HG03139 (cell line): Measurements from ENCODE around the gene LAMTOR2.
"Not testable (repeated sequence)": the region's sequence is repeated elsewhere in the genome, so short reads cannot be mapped to it uniquely, and the experiment has no call there.

ENCODE experiments used
- ATAC-seq: cut with Tn5 transposase; IDR thresholded peaks from one replicate; pipeline ENCODE4 v1.9.1; 2021; ENCODE audit not compliant: unreplicated experiment

Gene LAMTOR2

DNA sequence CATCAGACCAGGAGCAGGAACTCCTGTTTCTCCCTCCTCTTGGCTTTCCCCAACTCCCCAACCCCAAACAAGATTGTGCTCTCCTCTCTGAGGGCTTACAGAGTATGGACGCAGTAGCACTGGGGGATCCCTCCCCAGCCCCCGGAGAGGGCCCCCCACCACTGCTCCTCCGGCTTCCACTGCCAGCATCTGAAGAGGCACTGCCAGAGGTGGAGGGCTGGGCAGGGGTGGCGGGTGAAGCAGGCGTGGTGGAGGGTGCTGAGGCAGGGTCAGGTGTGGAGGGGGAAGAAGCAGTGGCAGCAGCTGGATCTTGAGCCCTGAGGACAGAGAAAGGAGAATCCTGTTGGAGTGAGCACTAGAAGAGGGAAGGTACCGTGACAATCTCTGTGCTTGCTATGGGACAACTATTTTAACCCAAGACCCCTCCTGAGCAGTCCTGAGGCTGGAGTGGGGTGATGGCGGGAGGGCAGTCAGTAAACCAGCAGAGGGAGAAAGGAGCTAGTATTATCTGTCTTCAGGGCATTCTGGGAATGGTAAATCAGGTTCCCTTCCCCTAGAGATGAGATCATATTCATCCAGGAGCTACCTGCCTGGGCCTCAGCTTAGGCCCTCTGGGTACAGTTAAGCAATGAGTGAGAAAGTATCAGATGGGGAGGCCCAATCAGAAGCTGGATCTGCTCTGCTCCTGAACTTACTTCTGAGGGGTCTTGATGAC is 3.4 kb upstream of the LAMTOR2 start:
- no peak for ATAC-seq

DNA sequence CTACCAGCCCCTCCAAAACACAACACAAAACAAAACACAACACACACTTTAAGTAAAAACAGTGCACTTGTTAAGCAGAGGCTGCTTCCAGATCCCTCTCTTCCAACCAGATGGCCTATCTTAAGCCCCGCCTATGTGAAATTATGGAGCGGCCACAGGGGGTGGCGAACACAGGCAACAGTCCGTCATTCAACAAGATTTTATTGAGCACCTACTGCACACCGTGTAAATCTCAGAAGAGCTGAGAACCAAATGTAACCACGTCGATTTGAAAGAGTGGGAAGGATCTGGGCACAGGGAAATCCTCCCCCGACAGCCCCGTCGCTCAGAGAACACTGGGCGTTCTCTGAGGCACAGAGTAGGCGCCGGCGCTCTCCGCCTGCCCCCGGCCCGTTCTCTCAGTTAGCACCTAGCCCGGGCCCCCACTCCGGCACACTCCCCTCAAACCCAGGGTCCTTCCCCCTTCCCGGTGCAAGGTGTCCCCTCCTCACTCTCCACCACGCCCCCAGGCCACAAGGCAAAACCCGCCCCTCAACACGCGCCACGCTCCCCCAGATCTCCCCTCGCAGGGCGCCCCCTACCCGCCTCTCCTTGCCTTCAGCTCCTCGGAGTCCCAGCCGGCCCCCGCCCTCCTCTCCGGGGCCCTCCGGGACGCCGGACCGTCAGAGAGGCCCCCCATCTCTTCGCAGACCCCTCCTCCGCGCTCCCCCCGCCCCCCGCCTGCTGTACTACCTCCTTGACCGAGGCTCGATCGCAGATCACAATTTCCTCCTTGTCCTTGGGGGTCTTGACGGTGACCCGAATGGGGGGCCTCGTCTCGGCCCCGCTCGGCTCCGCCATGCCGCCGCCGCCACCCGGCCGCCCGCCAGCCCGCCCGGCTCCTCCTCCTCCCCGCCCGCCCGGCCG is 1.5 kb upstream of the LAMTOR2 start:
- ATAC-seq, result peak; percentile 4

DNA sequence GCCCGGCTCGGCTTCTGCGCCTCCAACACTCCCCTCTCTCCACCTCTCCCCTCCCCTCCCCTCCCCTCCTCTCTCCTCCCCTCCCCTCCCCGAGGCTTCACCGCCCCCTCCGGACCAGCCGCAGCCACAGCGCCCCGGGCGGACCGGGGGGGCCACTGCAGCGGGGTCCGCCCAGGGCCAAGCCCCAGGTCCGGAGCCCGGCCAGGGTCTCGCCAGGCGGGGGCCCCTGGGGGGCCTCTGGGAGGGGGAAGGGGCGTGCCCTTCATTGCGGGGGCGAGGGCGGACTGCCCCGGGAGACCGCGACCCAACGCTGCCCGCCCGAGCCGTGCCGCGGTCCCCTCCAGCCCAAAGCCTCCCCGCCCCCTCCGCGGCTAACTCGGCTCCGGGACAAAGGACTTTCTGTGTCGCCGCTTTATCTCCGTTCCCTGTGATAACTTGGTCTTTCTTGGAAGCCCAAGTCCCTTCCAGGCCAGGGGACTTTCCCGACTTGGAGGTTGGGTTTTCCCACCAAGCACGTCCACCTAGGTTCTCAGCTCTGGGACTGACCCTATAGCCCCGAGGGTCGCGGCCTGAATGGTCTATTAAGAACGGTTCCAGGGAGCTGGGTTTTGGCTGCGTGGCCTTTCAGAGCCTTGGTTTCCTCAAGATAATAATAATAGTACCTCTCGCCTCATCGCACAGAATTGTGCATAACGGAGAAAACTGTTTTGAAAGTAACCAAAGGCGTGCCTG is 648 bp upstream of the LAMTOR2 start, which contains the start of gene UBQLN4:
Gene UBQLN4, minus strand, starts transcription at position 31 of the 732 bp plus-strand sequence. CDS start 97 bp downstream, outside the sequence.
- peak; percentile 43 for ATAC-seq

DNA sequence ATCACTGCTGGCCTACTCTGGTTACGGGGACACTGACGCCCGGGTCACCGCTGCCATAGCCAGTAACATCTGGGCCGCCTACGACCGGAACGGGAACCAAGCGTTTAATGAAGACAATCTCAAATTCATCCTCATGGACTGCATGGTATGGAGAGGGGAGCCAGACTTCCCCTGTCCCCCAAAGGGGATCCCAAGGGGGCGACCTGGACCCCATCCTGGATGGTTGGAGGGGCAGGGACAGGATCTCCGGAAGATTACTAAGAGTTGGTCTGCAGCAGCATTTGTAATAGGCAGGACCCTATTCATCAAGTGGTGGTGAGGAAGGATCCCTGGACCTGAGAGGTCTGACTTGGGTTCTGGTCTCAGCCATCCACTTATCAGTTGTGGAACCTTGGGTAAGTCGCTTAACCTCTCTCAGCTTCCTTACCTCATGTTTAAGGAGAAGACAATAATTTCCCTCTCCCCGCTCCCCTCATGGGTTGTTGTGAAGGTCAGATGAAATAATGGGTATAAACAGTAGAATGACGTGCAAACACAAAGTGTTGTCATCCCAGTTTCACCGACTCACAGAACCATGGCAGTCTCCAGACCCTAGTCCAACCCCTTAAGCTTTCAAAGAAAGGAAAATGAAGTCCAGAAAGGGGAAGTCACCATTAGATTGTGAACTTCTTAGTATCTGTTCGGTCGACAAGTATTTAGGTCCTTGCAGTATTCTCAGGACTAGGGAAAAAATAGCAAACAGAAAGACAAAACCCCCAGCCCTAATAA is 883 bp downstream of the LAMTOR2 start:
- no peak for ATAC-seq

DNA sequence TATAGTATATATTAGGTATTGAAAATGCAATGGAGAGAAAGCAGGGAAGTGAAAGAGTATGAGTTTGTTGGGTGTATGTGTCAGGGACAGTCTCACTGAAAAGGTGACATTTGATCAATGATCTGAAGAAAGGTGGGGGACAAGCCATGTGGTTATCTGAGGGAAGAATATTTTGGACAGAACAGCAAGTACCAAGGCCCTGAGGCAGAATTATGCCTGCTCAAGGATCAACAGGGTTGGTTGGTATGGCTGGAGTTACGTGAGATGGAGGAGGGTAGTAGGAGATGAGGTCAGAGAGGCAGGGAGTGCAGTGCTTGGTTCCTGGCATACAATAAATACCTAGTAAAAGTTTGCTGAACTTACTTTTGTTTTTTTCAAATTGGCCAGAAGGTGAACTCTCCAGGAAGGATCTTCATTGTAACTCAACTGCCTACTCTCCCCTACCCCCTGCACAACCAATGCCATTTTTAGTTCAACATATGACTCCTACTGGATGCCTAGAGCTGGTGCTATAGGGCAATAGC is 1.8 kb downstream of the LAMTOR2 start:
- no peak for ATAC-seq

DNA sequence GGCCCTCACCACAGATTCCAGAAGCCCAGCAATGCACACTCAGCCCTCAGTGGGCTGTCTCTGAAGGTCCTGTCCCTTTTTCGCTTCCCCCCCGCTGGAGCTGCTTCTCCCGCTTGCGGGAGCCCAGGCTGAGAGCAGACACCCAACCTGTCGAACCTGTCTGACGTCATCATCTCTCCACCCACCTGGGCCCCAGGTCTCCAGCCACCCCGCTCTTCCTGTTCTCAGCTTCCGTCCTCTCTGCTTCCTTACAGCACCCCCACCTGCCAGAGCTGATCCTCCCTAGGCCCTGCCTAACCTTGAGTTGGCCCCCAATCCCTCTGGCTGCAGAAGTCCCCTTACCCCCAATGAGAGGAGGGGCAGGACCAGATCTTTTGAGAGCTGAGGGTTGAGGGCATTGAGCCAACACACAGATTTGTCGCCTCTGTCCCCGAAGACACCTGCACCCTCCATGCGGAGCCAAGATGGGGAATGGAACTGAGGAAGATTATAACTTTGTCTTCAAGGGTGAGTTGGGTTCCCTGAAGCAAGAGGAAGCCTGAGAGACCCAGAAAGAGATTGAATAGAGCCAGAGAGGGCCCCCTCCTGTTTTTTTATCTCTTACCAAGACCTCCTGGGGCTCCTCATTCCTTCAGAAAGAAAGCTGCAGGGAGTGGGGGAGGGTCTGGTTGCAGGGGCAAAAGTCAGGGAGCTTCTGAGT is 6.5 kb downstream of the LAMTOR2 start, which contains the start of gene RAB25:
Gene RAB25, plus strand, starts transcription at position 224 of the 700 bp plus-strand sequence. Its CDS starts 241 bp downstream, at position 465.
- no peak for ATAC-seq

DNA sequence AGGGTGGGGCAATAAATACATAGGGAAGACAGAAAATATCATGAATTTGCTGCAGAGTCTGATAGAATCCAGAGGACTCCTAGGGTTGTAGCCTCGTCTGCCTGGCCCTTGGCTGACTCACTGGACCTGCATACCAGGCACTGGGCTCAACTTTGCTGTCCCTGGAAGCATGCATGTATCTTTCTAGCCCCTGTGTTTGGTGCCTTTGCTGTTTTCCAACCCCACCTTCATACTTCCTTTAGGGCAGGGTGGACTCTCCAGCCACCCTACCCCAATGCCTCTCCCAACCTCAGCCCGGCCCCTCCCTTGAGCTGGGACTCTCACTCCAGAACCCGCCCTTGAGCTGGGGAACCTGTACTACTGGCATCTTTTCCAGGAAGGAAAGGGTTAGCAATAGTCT is 7.6 kb downstream of the LAMTOR2 start:
- ATAC-seq, result no peak

DNA sequence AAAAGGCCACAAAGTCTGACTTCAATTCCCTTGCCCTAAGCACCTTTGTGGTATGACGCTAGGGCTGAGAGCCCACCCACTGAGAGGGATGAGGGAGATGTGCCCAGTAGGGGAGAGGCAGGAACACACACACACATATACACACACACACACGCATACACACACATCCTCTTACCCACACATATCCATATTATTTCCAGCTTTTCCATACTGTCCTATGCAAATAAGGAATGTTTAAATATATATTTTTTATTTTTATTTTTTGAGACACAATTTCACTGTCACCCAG is 9.4 kb downstream of the LAMTOR2 start:
- no peak for ATAC-seq

DNA sequence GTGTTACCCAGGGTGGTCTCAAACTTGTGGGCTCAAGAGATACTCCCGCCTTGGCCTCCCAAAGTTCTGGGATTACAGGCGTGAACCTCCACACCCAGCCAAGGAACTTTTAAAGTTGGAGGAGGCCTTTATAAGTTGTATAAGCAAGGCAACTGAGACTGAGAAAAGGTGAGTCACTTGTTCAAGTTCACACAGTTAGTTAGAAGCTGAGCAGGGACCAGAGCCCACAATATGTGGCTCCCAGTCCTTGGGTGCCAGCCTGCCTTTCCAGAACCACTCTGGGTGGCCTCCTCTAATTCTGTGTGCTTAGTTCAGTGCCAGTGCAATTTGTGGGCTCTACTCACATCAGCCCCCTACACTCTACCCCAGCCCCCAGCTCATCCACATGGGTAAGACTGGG is 10.0 kb downstream of the LAMTOR2 start:
- no peak for ATAC-seq

DNA sequence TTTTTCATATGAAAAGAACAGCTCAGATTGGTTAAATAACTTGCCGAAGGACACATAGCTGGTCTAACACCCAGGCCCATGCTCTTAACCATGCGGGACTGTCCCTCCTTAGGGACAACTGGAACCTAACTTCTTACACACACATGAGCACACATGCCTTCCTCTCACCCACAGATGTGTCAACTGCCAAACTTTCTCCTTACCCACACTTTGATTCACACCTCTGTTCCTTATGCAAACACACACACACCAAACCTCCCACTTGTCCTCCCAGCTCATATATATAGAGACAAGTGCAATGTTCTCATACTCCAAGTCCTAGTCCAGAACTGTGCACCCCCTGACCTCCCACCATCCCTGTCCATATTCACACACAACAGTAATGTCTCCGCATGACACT is 10.6 kb downstream of the LAMTOR2 start:
- no peak for ATAC-seq

DNA sequence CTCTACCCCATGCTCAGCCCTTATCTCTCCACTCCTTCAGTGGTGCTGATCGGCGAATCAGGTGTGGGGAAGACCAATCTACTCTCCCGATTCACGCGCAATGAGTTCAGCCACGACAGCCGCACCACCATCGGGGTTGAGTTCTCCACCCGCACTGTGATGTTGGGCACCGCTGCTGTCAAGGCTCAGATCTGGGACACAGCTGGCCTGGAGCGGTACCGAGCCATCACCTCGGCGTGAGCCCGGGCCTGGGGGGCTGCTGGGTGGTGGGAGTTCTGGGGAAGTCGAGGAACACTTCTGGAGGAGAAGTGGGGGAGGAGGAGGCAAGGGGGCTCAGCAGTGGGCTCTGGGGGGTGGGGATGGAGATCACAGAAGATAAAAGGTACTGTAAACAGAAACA is 11.3 kb downstream of the LAMTOR2 start:
- no peak for ATAC-seq

DNA sequence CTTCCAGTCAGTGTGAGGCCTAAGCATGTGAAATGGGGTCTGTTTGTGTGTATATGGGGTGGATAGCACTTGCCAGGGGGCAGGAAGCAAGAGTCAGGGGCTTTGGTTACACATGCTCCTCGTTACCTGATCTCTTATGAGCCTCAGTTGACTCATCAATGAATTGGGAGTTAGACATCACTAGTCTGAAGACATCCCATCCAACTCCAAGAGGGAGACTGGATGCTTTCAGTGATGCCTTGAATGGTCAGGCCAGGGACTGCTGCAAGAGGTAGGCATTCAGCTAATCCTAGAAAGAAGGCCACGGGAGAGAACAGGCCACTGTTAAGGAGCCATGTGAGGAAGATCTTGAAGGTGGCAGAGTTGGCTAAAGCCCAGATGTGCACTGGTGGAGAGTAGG is 12.7 kb downstream of the LAMTOR2 start:
- no peak for ATAC-seq

DNA sequence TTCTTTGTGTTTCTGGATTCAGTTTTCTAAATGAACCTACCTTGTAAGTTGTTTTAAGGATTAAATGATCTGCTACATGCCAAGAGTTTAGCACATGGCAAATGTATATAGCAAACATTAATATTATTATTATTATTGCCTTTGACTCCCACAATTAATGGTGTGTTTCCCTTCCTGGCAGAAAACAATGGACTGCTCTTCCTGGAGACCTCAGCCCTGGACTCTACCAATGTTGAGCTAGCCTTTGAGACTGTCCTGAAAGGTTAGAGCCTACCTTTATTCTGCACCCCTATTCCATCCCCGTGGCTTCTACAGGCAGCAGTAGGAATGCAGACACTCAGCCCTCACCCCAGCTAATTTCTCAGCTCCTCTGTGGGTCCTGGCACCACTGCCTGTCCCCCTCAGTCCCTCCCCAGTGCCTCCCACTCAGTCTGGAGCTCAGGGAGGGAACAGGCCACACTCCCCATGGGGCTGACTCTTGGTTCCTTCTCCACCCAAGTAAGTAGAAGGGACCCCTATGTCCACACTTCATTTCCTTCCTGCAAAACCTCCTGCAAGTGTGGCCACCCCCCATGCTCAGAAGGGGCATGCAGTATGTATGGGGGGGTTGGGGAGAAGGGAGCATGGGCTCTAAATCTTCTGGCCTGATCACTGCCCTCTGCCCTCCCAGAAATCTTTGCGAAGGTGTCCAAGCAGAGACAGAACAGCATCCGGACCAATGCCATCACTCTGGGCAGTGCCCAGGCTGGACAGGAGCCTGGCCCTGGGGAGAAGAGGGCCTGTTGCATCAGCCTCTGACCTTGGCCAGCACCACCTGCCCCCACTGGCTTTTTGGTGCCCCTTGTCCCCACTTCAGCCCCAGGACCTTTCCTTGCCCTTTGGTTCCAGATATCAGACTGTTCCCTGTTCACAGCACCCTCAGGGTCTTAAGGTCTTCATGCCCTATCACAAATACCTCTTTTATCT is 15.2 kb downstream of the LAMTOR2 start:
- no peak for ATAC-seq

DNA sequence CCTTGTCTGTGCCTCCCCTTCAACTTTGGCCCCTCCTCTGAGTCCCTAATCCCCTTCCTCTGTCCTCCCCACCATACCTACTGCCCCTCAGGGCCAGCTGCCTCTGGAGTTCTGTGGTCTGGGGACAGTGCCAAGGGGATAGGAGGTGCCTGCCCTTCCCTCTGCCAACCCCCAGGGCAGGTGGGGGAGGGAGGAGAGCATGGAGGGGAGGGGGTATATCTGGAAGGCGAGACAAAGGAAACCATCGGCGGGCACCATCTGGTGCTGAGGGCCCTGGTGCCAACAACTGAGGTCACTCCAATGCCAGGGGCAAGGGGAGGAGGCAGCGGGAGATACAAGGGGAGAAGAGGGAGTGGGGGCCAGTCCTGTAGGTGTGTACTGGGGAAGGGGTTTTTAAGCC is 16.0 kb downstream of the LAMTOR2 start:
- no peak for ATAC-seq

DNA sequence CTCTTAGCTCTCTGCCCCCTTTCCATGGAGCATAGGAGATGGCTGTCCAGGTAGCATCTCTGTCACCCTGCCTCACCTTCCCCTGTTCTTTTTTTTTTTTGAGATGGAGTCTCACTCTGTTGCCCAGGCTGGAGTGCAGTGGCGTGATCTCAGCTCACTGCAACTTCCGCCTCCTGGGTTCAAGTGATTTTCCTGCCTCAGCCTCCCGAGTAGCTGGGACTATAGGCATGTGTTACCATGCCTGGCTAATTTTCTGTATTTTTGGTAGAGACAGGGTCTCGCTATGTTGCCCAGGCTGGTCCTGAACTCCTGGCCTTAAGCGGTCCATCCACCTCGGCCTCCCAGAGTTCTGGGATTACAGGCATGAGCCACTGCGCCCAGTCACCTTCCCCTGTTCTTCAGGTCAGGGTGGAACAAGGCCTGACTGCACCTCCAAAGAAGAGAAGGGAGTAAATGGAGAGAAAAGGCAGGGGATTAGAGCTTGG is 16.8 kb downstream of the LAMTOR2 start:
- not testable (repeated sequence) for ATAC-seq

DNA sequence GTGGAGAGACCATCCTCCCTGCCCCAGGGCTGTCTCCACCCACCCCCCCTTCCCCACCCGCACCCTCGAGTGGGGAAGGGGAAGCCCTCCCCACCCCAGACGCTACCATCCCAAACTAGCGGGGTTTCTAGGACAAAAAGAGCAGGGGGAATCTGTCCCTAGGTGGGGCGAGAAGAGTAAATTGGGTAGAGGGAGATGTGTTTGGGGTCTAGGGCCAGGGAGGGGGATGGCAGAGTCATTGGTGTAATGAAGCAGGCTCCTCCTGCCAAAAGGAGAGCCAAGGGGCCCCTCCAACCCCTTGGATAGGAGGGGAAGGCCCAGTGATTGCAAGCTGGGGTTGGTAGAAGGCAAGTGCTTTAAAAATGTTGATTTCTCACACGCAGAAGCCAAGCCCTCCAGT is 17.7 kb downstream of the LAMTOR2 start:
- no peak for ATAC-seq

DNA sequence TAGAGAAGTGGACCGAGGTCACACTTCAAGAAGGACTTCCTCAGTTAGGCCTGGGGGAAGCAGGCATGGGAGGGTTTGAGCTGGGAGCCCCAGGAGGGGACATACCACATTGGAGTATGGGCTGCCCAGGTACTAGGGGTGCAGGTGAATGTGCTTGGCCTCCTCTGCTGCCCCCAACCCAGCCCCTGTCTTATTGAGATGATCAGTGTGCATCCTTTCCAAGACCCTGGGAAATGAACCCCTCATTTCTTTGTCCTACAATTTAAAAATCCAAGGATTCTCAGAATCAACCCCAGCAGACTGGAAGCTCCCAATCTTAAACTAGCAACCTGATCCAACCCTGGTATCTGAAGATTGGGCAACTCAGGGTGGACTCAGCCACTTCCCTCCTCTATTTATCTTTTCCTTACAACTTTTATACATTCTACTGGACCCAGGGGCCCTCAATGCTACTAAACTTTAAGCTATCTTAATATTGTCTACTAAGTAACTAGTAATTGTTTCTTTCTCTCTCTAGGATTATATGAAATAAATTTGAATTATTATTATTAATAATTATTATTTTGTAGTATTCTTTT is 18.6 kb downstream of the LAMTOR2 start:
- no peak for ATAC-seq

DNA sequence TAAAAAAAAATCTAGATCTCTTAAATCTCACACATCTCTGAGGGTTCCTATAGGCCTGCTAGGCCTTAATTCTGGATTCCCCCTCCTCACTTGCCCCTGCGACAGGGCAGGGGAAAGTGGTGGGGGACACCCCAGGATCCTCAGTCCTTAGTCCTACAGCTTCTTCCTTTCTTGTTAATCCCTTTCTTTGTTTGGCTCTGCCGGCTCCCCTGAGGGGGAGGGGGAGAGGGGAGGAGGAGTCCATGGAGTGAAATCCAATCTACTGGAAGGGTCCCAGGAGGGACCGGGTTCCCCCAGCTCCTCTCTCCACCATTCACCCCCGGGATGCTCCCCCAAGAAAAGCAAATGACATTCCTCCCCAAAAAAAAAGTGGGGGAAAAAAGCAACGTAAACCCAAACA is 19.2 kb downstream of the LAMTOR2 start:
- ATAC-seq, result no peak
